ENCODE data around the gene ZNF287.
"Not testable (repeated sequence)": the region's sequence is repeated elsewhere in the genome, so short reads cannot be mapped to it uniquely, and the experiment has no call there.

Gene ZNF287

GRCh38 chr17:16568541-16569357, at the start of gene ZNF287:
Gene ZNF287, minus strand, starts transcription at chr17:16569204. Its CDS starts 1,473 bp downstream, at chr17:16567731.
- DNase-seq (ENCODE audit: low spot score), result peak; percentile 96

DNA sequence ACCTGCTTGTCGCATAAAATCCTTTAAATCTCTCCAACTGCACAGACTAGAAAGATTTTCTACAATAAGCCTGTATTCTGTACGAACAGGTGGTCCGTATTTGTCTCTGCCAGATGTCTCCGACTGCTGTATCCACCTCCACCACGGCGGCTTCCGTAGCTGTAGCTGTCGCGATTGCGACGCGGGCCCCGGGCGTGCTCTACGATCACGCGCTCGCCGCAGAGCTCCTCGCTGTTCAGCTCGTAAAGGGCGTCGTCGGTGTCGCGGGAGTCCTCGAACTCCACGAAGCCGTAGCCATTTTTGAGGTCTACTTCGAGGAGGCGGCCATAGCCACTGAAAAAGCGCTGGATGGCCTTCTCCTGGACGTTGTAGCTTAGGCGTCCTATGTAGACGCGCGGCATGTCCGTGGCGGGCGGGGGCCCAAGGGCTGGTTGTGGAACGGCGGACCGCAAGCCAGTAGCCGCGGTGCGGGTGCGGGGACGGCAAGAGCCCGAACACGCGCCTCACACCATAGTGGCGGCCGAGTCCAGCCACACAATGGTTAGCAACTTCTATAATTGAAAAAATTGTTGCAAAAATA, 48.6 kb upstream of the ZNF287 start:
- no peak for DNase-seq (ENCODE audit: low spot score)

DNA sequence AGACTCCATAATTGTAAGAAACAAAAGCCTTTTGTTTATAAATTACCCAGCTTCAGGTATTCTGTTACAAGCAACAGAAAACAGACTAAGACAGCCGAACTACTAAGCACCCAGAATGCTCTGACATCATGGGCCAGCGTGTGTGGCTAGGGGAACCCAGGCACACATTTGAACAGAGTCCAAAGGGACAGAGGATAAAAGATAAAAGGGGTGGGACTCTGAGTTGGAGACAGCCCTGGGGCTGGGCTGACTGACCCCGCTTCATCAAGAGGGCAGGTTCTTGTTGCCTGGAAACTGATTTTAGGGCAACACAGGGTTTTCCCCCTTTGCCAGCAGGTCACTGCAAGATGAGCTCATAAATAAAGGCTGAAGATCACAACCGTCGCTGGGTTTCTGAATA, 30.5 kb upstream of the ZNF287 start:
- DNase-seq (ENCODE audit: low spot score), result no peak

GRCh38 chr17:16593356-16594102, 24.5 kb upstream of the ZNF287 start:
- DNase-seq (ENCODE audit: low spot score), result no peak

- DNase-seq (ENCODE audit: low spot score), result peak; percentile 93
Measured at GRCh38 chr17:16589097-16589969, 20.3 kb upstream of the ZNF287 start.

GRCh38 chr17:16585796-16586195, 16.8 kb upstream of the ZNF287 start:
- no peak for DNase-seq (ENCODE audit: low spot score)

DNA sequence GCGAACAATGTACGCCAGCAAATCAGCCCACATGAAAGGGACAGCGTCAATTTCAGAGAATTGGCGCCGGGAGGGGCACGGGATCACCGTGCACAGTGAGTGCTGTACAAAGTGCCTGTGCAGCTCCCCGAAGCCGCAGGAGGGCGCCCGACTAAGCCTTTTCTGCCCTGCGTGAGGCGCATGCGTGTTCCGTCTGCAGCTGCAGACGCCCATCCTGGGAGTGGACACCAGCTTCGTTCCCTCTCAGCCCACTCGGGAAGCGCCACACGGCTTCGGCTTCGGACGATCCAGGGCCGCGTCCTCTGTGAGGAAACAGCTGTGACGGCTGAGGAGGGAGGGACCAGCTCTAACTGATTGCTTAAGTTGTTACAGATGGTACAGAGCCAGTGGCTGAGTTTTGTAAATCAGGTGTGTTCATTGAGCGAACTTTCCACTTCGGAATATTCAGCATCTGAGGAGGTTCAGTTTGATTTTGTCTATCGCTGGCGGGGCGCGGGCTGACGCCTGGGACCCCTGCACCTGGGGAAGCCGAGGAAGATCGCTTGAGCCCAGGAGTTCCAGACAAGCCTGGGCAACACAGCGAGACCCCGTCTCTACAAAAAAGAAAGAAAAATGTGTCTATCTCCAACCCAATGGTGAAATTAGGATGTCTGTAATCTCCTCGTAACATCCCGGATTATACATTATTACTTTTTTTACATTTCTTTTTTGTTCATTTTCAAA, 15.4 kb upstream of the ZNF287 start:
- DNase-seq (ENCODE audit: low spot score), result peak; percentile 93

GRCh38 chr17:16583781-16584180, 14.8 kb upstream of the ZNF287 start:
- no peak for DNase-seq (ENCODE audit: low spot score)

- no peak for DNase-seq (ENCODE audit: low spot score)
Measured at GRCh38 chr17:16573466-16573865, 4.5 kb upstream of the ZNF287 start.

- DNase-seq (ENCODE audit: low spot score), result no peak
Measured at GRCh38 chr17:16569358-16569712, 331 bp upstream of the ZNF287 start.

GRCh38 chr17:16552637-16553045, 16.4 kb downstream of the ZNF287 start:
- no peak for DNase-seq (ENCODE audit: low spot score)

GRCh38 chr17:16551878-16552636, 16.9 kb downstream of the ZNF287 start:
- no peak for DNase-seq (ENCODE audit: low spot score)

GRCh38 chr17:16537130-16537458, 31.9 kb downstream of the ZNF287 start:
- DNase-seq (ENCODE audit: low spot score), result no peak

DNA sequence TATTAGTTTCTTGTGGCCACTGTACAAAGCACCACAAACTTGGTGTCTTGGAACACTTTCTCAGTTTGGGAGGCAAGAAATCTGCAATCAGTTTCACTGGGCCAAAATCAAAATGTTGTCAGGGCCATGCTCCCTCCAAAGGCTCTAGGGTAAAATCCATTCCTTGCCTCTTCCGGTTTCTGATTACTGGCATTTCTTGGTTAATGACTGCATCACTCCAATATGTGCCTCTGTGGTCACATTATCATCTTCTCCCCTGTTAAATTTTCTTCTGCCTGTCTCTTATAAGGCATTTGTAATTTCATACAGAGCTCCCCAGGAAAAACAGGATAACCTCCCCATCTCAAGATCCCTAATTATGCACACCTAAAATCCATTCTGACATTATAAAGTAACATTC, 34.8 kb downstream of the ZNF287 start:
- DNase-seq (ENCODE audit: low spot score), result no peak

GRCh38 chr17:16529906-16530305, 39.1 kb downstream of the ZNF287 start:
- no peak for DNase-seq (ENCODE audit: low spot score)

- DNase-seq (ENCODE audit: low spot score), result no peak
Measured at GRCh38 chr17:16527298-16527697, 41.7 kb downstream of the ZNF287 start.

DNA sequence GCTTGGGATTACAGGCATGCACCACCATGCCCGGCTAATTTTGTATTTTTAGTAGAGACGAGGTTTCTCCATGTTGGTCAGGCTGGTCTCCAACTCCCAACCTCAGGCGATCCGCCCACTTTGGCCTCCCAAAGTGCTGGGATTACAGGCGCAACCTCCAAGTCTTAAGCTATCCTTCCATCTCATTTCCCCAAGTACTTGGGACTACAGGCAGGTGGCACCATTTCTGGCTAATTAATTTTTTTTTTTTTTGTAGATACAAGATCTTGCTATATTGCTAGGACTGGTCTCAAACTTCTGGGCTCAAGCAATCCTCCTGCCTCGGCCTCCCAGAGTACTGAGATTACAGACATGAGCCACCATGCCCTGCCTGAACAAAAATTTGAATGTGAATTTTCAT, 43.4 kb downstream of the ZNF287 start:
- DNase-seq (ENCODE audit: low spot score), result not testable (repeated sequence)

GRCh38 chr17:16521070-16521727, 47.8 kb downstream of the ZNF287 start:
- peak; percentile 75 for DNase-seq (ENCODE audit: low spot score)

- DNase-seq (ENCODE audit: low spot score), result no peak
Measured at GRCh38 chr17:16519021-16519420, 50.0 kb downstream of the ZNF287 start.

- no peak for DNase-seq (ENCODE audit: low spot score)
Measured at GRCh38 chr17:16517477-16517876, 51.5 kb downstream of the ZNF287 start.

Data from CD4-positive, alpha-beta T cell treated with Interleukin-2 at 100 ng/mL for 4 hours (primary cell).